ENCODE measurements around the gene NRCAM. TPM values are rescaled to one million over a fixed set of nuclear protein-coding genes. Genes with fewer than 3 reads are reported as not detected.

Gene NRCAM
- total and polyA plus RNA-seq, 2 experiments from 2014 or later = 0.76 to 3.9 TPM

- Histone ChIP-seq H3K27ac (no peak overlapping the region), H3K9me3 (ENCODE audit: low read depth) (no peaks in the 10 kb centered on the region)
- TF ChIP-seq, protein P1, sequence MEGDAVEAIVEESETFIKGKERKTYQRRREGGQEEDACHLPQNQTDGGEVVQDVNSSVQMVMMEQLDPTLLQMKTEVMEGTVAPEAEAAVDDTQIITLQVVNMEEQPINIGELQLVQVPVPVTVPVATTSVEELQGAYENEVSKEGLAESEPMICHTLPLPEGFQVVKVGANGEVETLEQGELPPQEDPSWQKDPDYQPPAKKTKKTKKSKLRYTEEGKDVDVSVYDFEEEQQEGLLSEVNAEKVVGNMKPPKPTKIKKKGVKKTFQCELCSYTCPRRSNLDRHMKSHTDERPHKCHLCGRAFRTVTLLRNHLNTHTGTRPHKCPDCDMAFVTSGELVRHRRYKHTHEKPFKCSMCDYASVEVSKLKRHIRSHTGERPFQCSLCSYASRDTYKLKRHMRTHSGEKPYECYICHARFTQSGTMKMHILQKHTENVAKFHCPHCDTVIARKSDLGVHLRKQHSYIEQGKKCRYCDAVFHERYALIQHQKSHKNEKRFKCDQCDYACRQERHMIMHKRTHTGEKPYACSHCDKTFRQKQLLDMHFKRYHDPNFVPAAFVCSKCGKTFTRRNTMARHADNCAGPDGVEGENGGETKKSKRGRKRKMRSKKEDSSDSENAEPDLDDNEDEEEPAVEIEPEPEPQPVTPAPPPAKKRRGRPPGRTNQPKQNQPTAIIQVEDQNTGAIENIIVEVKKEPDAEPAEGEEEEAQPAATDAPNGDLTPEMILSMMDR (IDR thresholded peaks at IDR 0.05; ENCODE audit: low read depth, low read length) = no peak
These were observed 38.3 kb downstream of the NRCAM start for GRCh38 chr7:108417926-108418325.

GRCh38 chr7:108417144-108417543 is 39.1 kb downstream of the NRCAM start:
- no peaks in the 10 kb centered on the region for H3K4me1 ChIP-seq (ENCODE audit: low read depth)
- no peak overlapping the region for H3K27ac ChIP-seq
- DNase-seq (ENCODE audit: low read depth in 1 of 2, low spot score in 1 of 2) = no peak
- H3K36me3 ChIP-seq = no peaks in the 10 kb centered on the region
- H3K27me3 ChIP-seq = no peaks in the 10 kb centered on the region
- no peak overlapping the region for H3K4me3 ChIP-seq
- H3K9me3 ChIP-seq (ENCODE audit: low read depth) = no peaks in the 10 kb centered on the region
- TF ChIP-seq, protein P1 (IDR thresholded peaks at IDR 0.05; ENCODE audit: low read depth, low read length) = no peak

More at GRCh38 chr7:108417926-108418325, 38.3 kb downstream of the NRCAM start:
- no peak overlapping the region for H3K4me3 ChIP-seq
- H3K4me1 ChIP-seq (ENCODE audit: low read depth) = no peaks in the 10 kb centered on the region
- no peak for DNase-seq (ENCODE audit: low read depth in 1 of 2, low spot score in 1 of 2)
- no peaks in the 10 kb centered on the region for H3K27me3 ChIP-seq
- H3K36me3 ChIP-seq = no peaks in the 10 kb centered on the region

DNA sequence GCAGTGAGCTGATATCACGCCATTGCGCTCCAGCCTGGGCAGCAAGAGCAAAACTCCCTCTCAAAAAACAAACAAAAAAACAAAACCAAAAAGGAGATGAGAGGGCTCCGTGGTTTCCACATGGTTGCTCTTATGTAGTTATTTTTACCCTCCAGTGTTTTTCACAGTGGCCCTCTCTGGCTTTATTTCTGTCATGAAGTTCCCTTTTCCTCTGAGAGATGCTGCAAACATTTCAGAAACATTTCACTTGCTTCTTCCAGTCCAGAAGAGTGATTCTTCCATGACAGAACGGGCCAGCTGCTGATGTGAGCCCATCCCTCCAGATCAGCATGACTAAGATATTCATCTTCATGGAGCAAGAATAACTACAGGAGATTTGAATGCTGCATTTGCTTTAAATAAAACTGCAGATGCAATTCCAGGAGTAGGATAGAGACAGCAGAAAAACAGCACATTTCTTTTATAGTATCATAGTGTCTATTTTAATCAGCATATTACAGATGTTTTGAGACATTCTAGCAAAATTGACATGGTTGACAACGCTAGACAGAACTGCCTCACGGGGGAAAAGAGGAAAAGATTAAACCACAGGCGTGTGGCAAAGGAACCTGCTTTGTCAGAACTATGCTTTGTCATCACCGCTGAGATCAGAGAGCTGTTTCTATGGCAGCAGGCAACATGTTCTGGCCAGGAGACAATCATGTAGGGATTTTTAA is 40.3 kb downstream of the NRCAM start:
- no peaks in the 10 kb centered on the region for H3K36me3 ChIP-seq
- no peaks in the 10 kb centered on the region for H3K9me3 ChIP-seq (ENCODE audit: low read depth)
- no peak overlapping the region for H3K4me3 ChIP-seq
- no peaks in the 10 kb centered on the region for H3K4me1 ChIP-seq (ENCODE audit: low read depth)
- DNase-seq (ENCODE audit: low read depth in 1 of 2, low spot score in 1 of 2) = peak in 1 of 2 donors; percentile 74
- no peaks in the 10 kb centered on the region for H3K27me3 ChIP-seq
- TF ChIP-seq, protein P1 (IDR thresholded peaks at IDR 0.05; ENCODE audit: low read depth, low read length) = no peak
- no peak overlapping the region for H3K27ac ChIP-seq

GRCh38 chr7:108415084-108415483 is 41.2 kb downstream of the NRCAM start:
- Histone ChIP-seq H3K27me3 (no peaks in the 10 kb centered on the region), H3K36me3 (no peaks in the 10 kb centered on the region), H3K4me1 (ENCODE audit: low read depth) (no peaks in the 10 kb centered on the region), H3K27ac (no peak overlapping the region), H3K4me3 (no peak overlapping the region), H3K9me3 (ENCODE audit: low read depth) (no peaks in the 10 kb centered on the region)
- TF ChIP-seq, protein P1 (IDR thresholded peaks at IDR 0.05; ENCODE audit: low read depth, low read length) = no peak
- no peak for DNase-seq (ENCODE audit: low read depth in 1 of 2, low spot score in 1 of 2)

DNA sequence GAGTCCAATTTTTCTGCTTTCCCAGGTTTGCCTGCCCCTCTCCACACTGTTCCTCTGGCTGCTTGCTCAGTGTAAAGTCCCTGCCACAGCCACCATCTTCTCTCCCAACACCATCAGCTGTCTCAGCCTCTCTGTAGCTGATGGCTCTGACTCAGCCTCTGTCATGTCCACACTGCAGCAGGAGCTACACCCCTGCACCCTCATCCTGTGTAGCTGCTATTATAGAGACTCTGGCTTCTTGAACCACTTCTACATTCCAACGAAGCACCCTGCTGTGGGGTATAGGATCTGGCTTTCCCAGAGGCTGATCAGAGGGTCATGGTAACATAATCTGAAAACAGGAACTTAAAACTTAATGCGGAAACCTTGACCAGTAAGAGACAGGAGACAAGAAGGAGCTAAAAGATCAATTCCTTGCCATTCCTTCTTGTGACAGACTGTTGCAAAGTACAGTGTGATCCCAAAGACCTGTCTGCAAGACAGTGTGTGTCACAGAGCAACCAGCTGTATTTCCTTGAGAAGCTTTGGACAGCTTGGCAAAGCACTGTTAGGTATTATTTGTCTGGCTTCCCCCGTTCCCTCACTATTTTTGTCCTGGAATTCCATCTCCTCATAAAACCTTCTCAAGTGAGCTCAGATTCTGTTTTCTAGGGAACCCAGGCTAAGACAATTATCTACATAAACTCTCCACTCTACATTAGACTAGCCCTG is 42.3 kb downstream of the NRCAM start:
- TF ChIP-seq, protein P1 (IDR thresholded peaks at IDR 0.05; ENCODE audit: low read depth, low read length) = no peak
- Histone ChIP-seq H3K36me3 (no peaks in the 10 kb centered on the region), H3K4me1 (ENCODE audit: low read depth) (no peaks in the 10 kb centered on the region), H3K27ac (no peak overlapping the region), H3K4me3 (no peak overlapping the region), H3K27me3 (no peaks in the 10 kb centered on the region), H3K9me3 (ENCODE audit: low read depth) (no peaks in the 10 kb centered on the region)
- DNase-seq (ENCODE audit: low read depth in 1 of 2, low spot score in 1 of 2) = peak in 1 of 2 donors; percentile 30

Measured in cardiac muscle cell (in vitro differentiated cells and primary cell).